Activated CD4-positive, alpha-beta memory T cell treated with anti-CD3 and anti-CD28 coated beads, Interleukin-2, amount 10 ng/mL, durations not matched to agents 7 days and 5 days (primary cell): Measurements from ENCODE around the gene REP15. TPM values are rescaled to one million over a fixed set of nuclear protein-coding genes. Genes with fewer than 3 reads are reported as not detected.
"Not testable (repeated sequence)": the region's sequence is repeated elsewhere in the genome, so short reads cannot be mapped to it uniquely, and the experiment has no call there.

Source experiments
- CTCF ChIA-PET: fragments of 350-600 bp; sonication (Branson Sonifier 250); formaldehyde crosslinking; loops from one replicate; lab custom pipeline; 2021; ENCODE audit warnings: antibody characterized with exemption, inconsistent platforms; lab: Charles Lee
- POLR2A ChIA-PET: fragments of 350-600 bp; sonication (Branson Sonifier 250); formaldehyde crosslinking; loops from one replicate; lab custom pipeline; 2021; ENCODE audit warnings: antibody characterized with exemption; lab: Charles Lee
- DNase-seq: peaks from one replicate; pipeline ENCODE4 v3.0.0-alpha.2; 2020
- H3K27ac Mint-ChIP-seq: one replicate; pipeline ENCODE4 v1.8.0; 2021; ENCODE audit warnings: mild to moderate bottlenecking, mixed read lengths
- H3K27me3 Mint-ChIP-seq: one replicate; pipeline ENCODE4 v1.8.0; 2021; ENCODE audit warnings: mixed read lengths
- H3K36me3 Mint-ChIP-seq: one replicate; pipeline ENCODE4 v1.8.0; 2021; ENCODE audit warnings: low read depth, mixed read lengths
- H3K4me1 Mint-ChIP-seq: one replicate; pipeline ENCODE4 v1.8.0; 2021; ENCODE audit warnings: mixed read lengths
- H3K4me3 Mint-ChIP-seq: one replicate; pipeline ENCODE4 v1.8.0; 2021; ENCODE audit warnings: mild to moderate bottlenecking, mixed read lengths
- H3K9me3 Mint-ChIP-seq: one replicate; pipeline ENCODE4 v1.8.0; 2021; ENCODE audit warnings: mixed read lengths
- total RNA-seq, 2 experiments: library from RNA; stranded (reverse); gene quantifications; one replicate each; pipeline ENCODE4 v1.2.3, GENCODE V29; 2021

The REP15 gene
- total RNA-seq = not detected

- POLR2A ChIA-PET = no interaction called here
- H3K36me3 Mint-ChIP-seq = no peaks in the 10 kb centered on the region
- no peaks in the 10 kb centered on the region for H3K9me3 Mint-ChIP-seq
- peaks cover 5% of the 10 kb centered on the region for H3K27me3 Mint-ChIP-seq
- H3K27ac Mint-ChIP-seq = no peak within 1 kb of the TSS
- no peaks in the 10 kb centered on the region for H3K4me1 Mint-ChIP-seq
- CTCF ChIA-PET = interaction anchor here (0.6 to 1.0 kb wide), 2 partner anchors 8 to 837 kb away, joined by 3 to 4 read pairs; no protein-coding TSS in a partner anchor
- H3K4me3 Mint-ChIP-seq = no peak within 1 kb of the TSS
- DNase-seq = no peak
Observed at GRCh38 chr12:27696293-27696652, at the start of gene REP15. REP15 (plus strand) TSS chr12:27696447; CDS start chr12:27696563, 116 bp downstream.

- ChIA-PET CTCF (interaction anchor here (1.3 kb wide), 1 partner anchor 211 kb away, joined by 3 read pairs; no protein-coding TSS in a partner anchor), POLR2A (no interaction called here)
- DNase-seq = no peak
- Mint-ChIP-seq H3K27ac (no peak overlapping the region), H3K4me3 (no peak overlapping the region), H3K36me3 (no peaks in the 10 kb centered on the region), H3K4me1 (peaks cover 5% of the 10 kb centered on the region), H3K27me3 (no peaks in the 10 kb centered on the region), H3K9me3 (no peaks in the 10 kb centered on the region)
Observed at GRCh38 chr12:27650011-27650410, 46.2 kb upstream of the REP15 start.

- no peaks in the 10 kb centered on the region for H3K9me3 Mint-ChIP-seq
- no peak overlapping the region for H3K27ac Mint-ChIP-seq
- H3K36me3 Mint-ChIP-seq = no peaks in the 10 kb centered on the region
- peaks cover 5% of the 10 kb centered on the region for H3K4me1 Mint-ChIP-seq
- no peaks in the 10 kb centered on the region for H3K27me3 Mint-ChIP-seq
- no peak for DNase-seq
- no peak overlapping the region for H3K4me3 Mint-ChIP-seq
- CTCF ChIA-PET = interaction anchor here (3.0 kb wide), 1 partner anchor 54 kb away, joined by 8 read pairs; no protein-coding TSS in a partner anchor
- POLR2A ChIA-PET = no interaction called here
Observed at GRCh38 chr12:27651201-27651600, 45.0 kb upstream of the REP15 start.

- H3K4me1 Mint-ChIP-seq = peaks cover 5% of the 10 kb centered on the region
- H3K9me3 Mint-ChIP-seq = no peaks in the 10 kb centered on the region
- POLR2A ChIA-PET = no interaction called here
- no peak for DNase-seq
- no peaks in the 10 kb centered on the region for H3K36me3 Mint-ChIP-seq
- no peak overlapping the region for H3K4me3 Mint-ChIP-seq
- H3K27me3 Mint-ChIP-seq = no peaks in the 10 kb centered on the region
- H3K27ac Mint-ChIP-seq = no peak overlapping the region
- CTCF ChIA-PET = interaction anchor here (0.8 to 3.0 kb wide), 10 partner anchors 9 to 228 kb away, joined by 3 to 8 read pairs (median 4); no protein-coding TSS in a partner anchor
Observed at GRCh38 chr12:27652174-27652763, 44.0 kb upstream of the REP15 start.

- Mint-ChIP-seq H3K9me3 (no peaks in the 10 kb centered on the region), H3K27me3 (no peaks in the 10 kb centered on the region), H3K4me1 (peaks cover 5% of the 10 kb centered on the region), H3K27ac (no peak overlapping the region), H3K4me3 (no peak overlapping the region), H3K36me3 (no peaks in the 10 kb centered on the region)
- ChIA-PET POLR2A (no interaction called here), CTCF (interaction anchor here (1.0 to 3.0 kb wide), 5 partner anchors 9 to 217 kb away, joined by 3 to 8 read pairs (median 5); no protein-coding TSS in a partner anchor)
- DNase-seq = no peak
Observed at GRCh38 chr12:27653661-27654060, 42.6 kb upstream of the REP15 start.

GRCh38 chr12:27655476-27655875, 40.8 kb upstream of the REP15 start:
- POLR2A ChIA-PET, H3K36me3 Mint-ChIP-seq, H3K4me1 Mint-ChIP-seq, H3K9me3 Mint-ChIP-seq, H3K27me3 Mint-ChIP-seq, CTCF ChIA-PET, H3K27ac Mint-ChIP-seq, H3K4me3 Mint-ChIP-seq, DNase-seq: not testable (repeated sequence)

- H3K4me3 Mint-ChIP-seq = no peak overlapping the region
Observed at GRCh38 chr12:27657296-27657695, 39.0 kb upstream of the REP15 start.

GRCh38 chr12:27665704-27666103, 30.5 kb upstream of the REP15 start:
- no peaks in the 10 kb centered on the region for H3K9me3 Mint-ChIP-seq
- peaks cover 6% of the 10 kb centered on the region for H3K27me3 Mint-ChIP-seq
- ChIA-PET CTCF (no interaction called here), POLR2A (no interaction called here)
- no peaks in the 10 kb centered on the region for H3K36me3 Mint-ChIP-seq
- H3K4me3 Mint-ChIP-seq = no peak overlapping the region
- no peak for DNase-seq
- no peak overlapping the region for H3K27ac Mint-ChIP-seq
- H3K4me1 Mint-ChIP-seq = peaks cover 17% of the 10 kb centered on the region

More at GRCh38 chr12:27657296-27657695, 39.0 kb upstream of the REP15 start:
- ChIA-PET CTCF (no interaction called here), POLR2A (no interaction called here)
- no peaks in the 10 kb centered on the region for H3K9me3 Mint-ChIP-seq
- no peak overlapping the region for H3K27ac Mint-ChIP-seq
- no peaks in the 10 kb centered on the region for H3K36me3 Mint-ChIP-seq
- no peaks in the 10 kb centered on the region for H3K27me3 Mint-ChIP-seq
- H3K4me1 Mint-ChIP-seq = peaks cover 11% of the 10 kb centered on the region
- DNase-seq = no peak

GRCh38 chr12:27666510-27666909, 29.7 kb upstream of the REP15 start:
- Mint-ChIP-seq H3K27ac (no peak overlapping the region), H3K27me3 (peaks cover 6% of the 10 kb centered on the region), H3K4me1 (peaks cover 13% of the 10 kb centered on the region), H3K36me3 (no peaks in the 10 kb centered on the region), H3K4me3 (no peak overlapping the region), H3K9me3 (no peaks in the 10 kb centered on the region)
- DNase-seq = no peak
- POLR2A ChIA-PET = no interaction called here
- CTCF ChIA-PET = interaction anchor here (0.6 kb wide), 1 partner anchor 263 kb away, joined by 3 read pairs; no protein-coding TSS in a partner anchor

GRCh38 chr12:27667540-27667939, 28.7 kb upstream of the REP15 start:
- POLR2A ChIA-PET = no interaction called here
- Mint-ChIP-seq H3K4me3 (no peak overlapping the region), H3K36me3 (no peaks in the 10 kb centered on the region), H3K27ac (no peak overlapping the region), H3K27me3 (peaks cover 6% of the 10 kb centered on the region), H3K9me3 (no peaks in the 10 kb centered on the region), H3K4me1 (peaks cover 11% of the 10 kb centered on the region)
- DNase-seq = peak; percentile 30
- CTCF ChIA-PET = no interaction called here

GRCh38 chr12:27672051-27672450, 24.2 kb upstream of the REP15 start:
- no peak overlapping the region for H3K27ac Mint-ChIP-seq
- no peak for DNase-seq
- no peaks in the 10 kb centered on the region for H3K9me3 Mint-ChIP-seq
- POLR2A ChIA-PET = no interaction called here
- H3K36me3 Mint-ChIP-seq = no peaks in the 10 kb centered on the region
- H3K27me3 Mint-ChIP-seq = no peaks in the 10 kb centered on the region
- CTCF ChIA-PET = no interaction called here
- peaks cover 10% of the 10 kb centered on the region for H3K4me1 Mint-ChIP-seq
- no peak overlapping the region for H3K4me3 Mint-ChIP-seq

GRCh38 chr12:27672643-27673042, 23.6 kb upstream of the REP15 start:
- Mint-ChIP-seq H3K27ac (no peak overlapping the region), H3K4me1 (peaks cover 4% of the 10 kb centered on the region), H3K27me3 (no peaks in the 10 kb centered on the region), H3K9me3 (no peaks in the 10 kb centered on the region), H3K4me3 (no peak overlapping the region), H3K36me3 (no peaks in the 10 kb centered on the region)
- ChIA-PET POLR2A (no interaction called here), CTCF (no interaction called here)
- no peak for DNase-seq

GRCh38 chr12:27673101-27673718, 23.0 kb upstream of the REP15 start:
- Mint-ChIP-seq H3K4me3 (no peak overlapping the region), H3K27me3 (no peaks in the 10 kb centered on the region), H3K27ac (no peak overlapping the region), H3K4me1 (no peaks in the 10 kb centered on the region), H3K36me3 (no peaks in the 10 kb centered on the region), H3K9me3 (no peaks in the 10 kb centered on the region)
- POLR2A ChIA-PET = no interaction called here
- CTCF ChIA-PET = no interaction called here
- no peak for DNase-seq
